ENCODE measurements around the gene IER5. TPM values are rescaled to one million over a fixed set of nuclear protein-coding genes. Genes with fewer than 3 reads are reported as not detected.

The IER5 gene
- total RNA-seq, 1 experiment from 2014 or later = 41.9 TPM

DNA sequence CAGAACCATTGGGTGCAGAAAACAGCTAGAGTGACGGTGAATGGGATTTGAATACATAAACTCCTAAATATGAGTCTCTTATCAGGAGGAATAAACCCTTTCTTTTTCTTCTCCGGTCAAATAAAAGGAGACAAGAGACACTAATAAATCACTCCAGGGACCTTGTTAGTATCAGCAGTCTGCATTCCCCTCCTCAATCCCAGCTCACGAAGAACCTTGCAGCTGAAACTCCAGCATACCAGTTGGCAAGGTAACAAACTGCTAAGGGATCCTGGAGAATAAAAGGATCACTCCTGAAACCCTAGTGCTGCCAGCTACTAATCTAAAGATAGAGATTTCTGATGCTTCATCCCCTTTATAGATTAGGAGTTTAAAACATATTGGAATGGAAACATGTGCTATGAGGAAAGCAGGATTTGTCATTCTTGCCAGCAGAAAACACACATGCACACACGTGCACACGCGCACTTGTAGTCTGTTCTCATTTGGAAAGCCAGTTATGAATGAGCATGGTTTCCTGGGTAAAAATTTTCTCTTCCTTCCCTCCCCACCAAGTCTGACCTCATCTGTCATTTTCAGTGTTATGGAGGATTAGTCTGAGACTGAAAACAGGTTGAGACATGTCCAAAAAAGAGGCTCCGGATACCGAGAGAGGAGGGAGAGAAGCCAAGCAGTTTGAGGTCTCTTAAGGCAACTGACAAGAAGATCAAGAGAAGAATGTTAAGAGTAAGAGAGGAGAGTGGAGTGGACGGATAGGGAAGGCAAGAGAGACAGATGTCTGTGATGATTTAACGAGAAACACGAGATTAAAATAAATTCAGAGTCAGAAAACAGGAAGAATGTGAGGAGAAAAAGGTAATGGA lies 10.9 kb downstream of the IER5 start:
- peak; percentile 66 for DNase-seq (ENCODE audit: low spot score)

GRCh38 chr1:181100015-181100905 lies 11.8 kb downstream of the IER5 start:
- no peak for DNase-seq (ENCODE audit: low spot score)

DNA sequence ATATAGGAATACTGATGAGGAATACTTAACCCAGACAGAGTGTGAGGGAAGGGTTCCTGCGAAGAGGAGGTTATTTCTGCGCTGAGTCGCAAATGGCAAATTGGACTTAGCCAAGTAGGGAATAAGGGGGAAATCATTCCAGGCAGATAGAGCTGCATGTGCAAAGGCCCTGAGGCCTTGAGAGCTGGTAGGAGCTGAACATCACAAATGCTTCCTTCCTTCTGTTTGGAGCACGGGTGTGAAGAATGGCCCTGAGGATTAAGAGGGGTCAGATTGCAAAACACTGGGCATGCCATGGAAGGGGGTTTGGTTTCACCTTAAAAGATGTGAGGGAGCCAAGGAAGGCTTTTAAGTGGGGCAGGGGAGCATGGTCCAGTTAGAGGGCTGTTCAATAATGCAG lies 12.4 kb downstream of the IER5 start:
- no peak for DNase-seq (ENCODE audit: low spot score)

GRCh38 chr1:181101581-181102226 lies 13.2 kb downstream of the IER5 start:
- peak; percentile 92 for DNase-seq (ENCODE audit: low spot score)

DNA sequence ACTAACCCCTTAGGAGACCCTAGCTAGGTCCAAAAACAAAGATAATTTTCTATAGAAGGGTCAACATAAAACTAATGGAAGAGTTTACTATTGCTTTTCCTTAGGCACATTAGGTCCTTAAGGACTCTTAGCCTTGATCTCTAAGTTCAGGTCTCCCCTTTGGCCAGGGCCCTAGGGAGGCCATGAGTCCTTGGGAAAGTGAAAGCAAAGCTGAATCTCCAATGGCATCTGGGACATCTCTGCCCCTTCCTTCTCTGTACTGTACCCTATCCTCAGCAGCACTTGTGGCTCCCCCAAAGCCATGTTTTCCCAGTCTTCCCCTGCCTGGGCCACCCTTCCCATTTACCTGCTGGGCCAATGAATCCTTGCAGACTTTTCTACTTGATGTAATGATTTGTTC lies 14.3 kb downstream of the IER5 start:
- no peak for DNase-seq (ENCODE audit: low spot score)

- no peak for DNase-seq (ENCODE audit: low spot score)
Measured at GRCh38 chr1:181103399-181103798, 14.9 kb downstream of the IER5 start.

GRCh38 chr1:181104042-181104789 lies 15.7 kb downstream of the IER5 start:
- peak; percentile 48 for DNase-seq (ENCODE audit: low spot score)

- DNase-seq (ENCODE audit: low spot score) = no peak
Measured at GRCh38 chr1:181104790-181105133, 16.3 kb downstream of the IER5 start.

- peak; percentile 74 for DNase-seq (ENCODE audit: low spot score)
Measured at GRCh38 chr1:181105134-181106021, 16.9 kb downstream of the IER5 start.

DNA sequence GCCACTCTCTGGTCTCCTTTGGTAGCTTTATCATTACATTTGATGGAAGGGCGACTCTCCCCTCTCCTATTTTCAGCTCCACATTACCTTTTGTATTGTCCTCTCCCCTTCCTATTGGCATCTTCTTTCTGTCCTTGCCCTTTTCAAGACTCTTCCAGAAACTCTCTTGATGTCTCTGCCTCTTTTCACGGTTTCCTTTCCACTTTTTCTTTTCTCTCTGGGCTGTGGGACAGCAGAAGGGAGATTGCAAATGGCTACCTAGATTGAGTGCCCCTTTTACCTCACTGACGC lies 17.5 kb downstream of the IER5 start:
- no peak for DNase-seq (ENCODE audit: low spot score)

- DNase-seq (ENCODE audit: low spot score) = no peak
Measured at GRCh38 chr1:181106479-181106878, 18.0 kb downstream of the IER5 start.

- DNase-seq (ENCODE audit: low spot score) = no peak
Measured at GRCh38 chr1:181107711-181108110, 19.2 kb downstream of the IER5 start.

DNA sequence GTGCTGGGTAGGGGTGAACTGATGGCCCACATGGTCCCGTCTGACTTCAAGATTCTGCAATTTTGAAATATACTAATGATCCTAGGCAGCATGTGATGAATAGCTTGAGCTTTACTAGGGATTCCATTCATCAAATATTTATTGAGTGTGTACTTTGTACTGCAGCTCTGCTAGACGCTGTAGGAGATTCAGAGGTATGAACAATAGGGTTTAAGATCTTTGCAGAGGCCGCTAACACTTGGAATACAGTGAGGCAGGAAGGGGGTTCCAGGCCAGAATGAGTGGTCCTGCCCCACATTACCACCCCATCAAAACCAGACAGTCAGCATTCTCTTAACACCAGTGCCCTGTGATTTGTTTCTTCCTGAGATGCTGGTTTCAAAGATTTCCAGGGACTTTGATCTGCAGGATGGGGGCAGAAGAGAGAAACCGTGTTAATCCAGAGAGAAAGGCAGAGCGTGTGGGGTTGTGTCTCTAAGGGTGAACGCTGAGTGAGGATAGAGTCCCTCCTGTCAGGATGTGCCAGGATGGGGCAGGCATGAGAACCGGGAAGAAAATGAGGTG lies 19.9 kb downstream of the IER5 start:
- no peak for DNase-seq (ENCODE audit: low spot score)

- no peak for DNase-seq (ENCODE audit: low spot score)
Measured at GRCh38 chr1:181110013-181110412, 21.5 kb downstream of the IER5 start.

DNA sequence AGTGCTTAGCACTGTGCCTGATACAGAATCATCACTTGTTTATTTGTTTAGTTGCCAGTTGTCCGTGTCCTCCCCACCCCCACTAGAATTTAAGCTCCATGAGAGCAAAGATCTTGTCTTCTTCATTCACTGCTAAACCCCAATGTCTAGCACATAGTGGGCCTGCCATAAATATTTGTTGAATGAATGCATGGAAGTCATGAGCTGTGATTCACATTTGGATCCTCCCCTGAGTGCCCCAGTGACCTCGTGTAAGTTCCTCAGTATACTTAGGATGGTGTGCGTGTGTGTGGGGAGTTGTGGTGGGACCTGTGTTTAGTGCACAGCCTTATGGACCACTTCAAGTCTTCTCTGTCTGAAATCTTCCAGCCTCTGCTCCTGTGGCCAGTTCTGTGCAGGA lies 23.1 kb downstream of the IER5 start:
- no peak for DNase-seq (ENCODE audit: low spot score)

DNA sequence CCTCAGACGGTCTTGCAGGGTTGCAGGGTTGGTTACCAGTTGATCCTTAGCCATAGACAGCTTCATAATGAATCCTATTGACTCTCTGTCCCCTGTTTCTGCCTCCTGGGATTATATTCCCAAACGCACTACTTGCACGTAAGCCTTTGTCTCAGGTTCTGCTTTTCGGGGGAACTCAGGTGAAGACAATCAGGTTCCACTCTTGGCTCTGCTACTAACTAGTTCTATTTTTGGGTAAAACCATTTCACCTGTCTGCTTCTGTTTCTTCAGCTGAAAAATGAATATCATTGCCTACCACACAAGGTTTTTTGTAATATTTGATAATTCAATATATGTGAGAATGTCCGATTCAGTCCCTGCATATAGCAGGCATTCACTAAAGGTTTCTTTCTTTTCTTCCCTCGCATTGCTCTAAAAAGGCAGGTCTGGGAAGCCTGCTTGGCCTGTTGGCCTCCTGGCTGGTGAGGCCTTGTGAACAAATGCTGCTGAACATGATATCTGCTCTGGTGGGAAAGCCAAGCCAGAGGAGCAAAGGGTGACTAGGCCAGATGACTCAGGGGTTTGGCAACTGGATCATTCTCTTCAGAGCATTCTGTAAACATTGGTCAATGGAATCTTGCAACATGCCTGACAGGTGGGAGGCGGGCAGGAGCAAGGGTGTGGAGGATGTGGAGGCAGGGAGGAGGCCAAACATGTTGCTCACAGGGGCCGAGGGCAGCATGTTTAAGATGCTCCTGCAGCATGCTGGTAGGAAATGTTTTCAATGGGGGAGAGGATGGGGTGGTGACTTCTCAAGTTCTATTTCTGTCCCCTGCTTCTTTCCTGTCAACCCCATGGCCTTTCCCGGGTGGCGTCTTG lies 23.8 kb downstream of the IER5 start:
- peak; percentile 100 for DNase-seq (ENCODE audit: low spot score)

- peak; percentile 94 for DNase-seq (ENCODE audit: low spot score)
Measured at GRCh38 chr1:181113059-181113641, 24.6 kb downstream of the IER5 start.

GRCh38 chr1:181114574-181115367 lies 26.3 kb downstream of the IER5 start:
- DNase-seq (ENCODE audit: low spot score) = no peak
